ENCODE data around the gene CSRNP3.

- TF ChIP-seq CTCF (IDR thresholded peaks at IDR 0.05) (no peak), POLR2A (IDR thresholded peaks at IDR 0.05) (no peak)
These were observed 29.6 kb downstream of the CSRNP3 start for GRCh38 chr2:165499131-165499530.
